HepG2 (cell line): ENCODE data around the gene CELF5. TPM values are rescaled to one million over a fixed set of nuclear protein-coding genes. Genes with fewer than 3 reads are reported as not detected.

Experiments used
- ARNTL ChIP-seq: sonication (generic); formaldehyde crosslinking; IDR thresholded peaks from 2 replicates; pipeline ENCODE4 v1.4.0; 2020; ENCODE audit warnings: mild to moderate bottlenecking, missing genetic modification reagents
- CCDC6 ChIP-seq: sonication (generic); formaldehyde crosslinking; IDR thresholded peaks from 2 replicates; pipeline ENCODE4 v1.8.1; 2022; ENCODE audit warnings: mild to moderate bottlenecking, missing genetic modification reagents, moderate library complexity
- EED ChIP-seq: sonication (generic); formaldehyde crosslinking; IDR thresholded peaks from 2 replicates; pipeline ENCODE4 v1.5.0; 2020; ENCODE audit warnings: mild to moderate bottlenecking, missing genetic modification reagents
- EP300 ChIP-seq, 3 experiments: sonication (generic) in 1 of 3; formaldehyde crosslinking in 1 of 3; IDR thresholded peaks; 2 replicates each; pipeline versions ENCODE4 v1.5.1 to v1.6.1; 2011 to 2020; ENCODE audit warnings: low read depth in 2 of 3, low read length in 2 of 3, borderline replicate concordance in 1 of 3, improper control_type of control experiment in 1 of 3, mild to moderate bottlenecking in 1 of 3, missing genetic modification reagents in 1 of 3, moderate library complexity in 1 of 3
- HCFC1 ChIP-seq: fragments of 150-350 bp; IDR thresholded peaks from 2 replicates; pipeline ENCODE4 v1.6.1; 2014; ENCODE audit warnings: low read depth, low read length
- JUND ChIP-seq: sonication (generic); formaldehyde crosslinking; IDR thresholded peaks from 2 replicates; pipeline ENCODE4 v1.8.0; 2022; ENCODE audit warnings: mild to moderate bottlenecking, missing genetic modification reagents
- MBNL3 ChIP-seq: fragments of 250-450 bp; sonication (Bioruptor Pico); conservative IDR thresholded peaks from 2 replicates; pipeline ENCODE4 v1.8.0; 2022; ENCODE audit warnings: mild to moderate bottlenecking, inconsistent platforms
- PHF20 ChIP-seq: sonication (generic); formaldehyde crosslinking; IDR thresholded peaks from 2 replicates; pipeline ENCODE4 v1.5.0; 2020; ENCODE audit warnings: mild to moderate bottlenecking, missing genetic modification reagents
- TARDBP ChIP-seq: sonication (generic); formaldehyde crosslinking; IDR thresholded peaks from 2 replicates; pipeline ENCODE4 v1.8.0; 2022; ENCODE audit warnings: mild to moderate bottlenecking, missing genetic modification reagents
- TCF7 ChIP-seq: sonication (generic); IDR thresholded peaks from 2 replicates; pipeline ENCODE4 v1.6.1; 2016; ENCODE audit warnings: antibody characterized with exemption, low read depth
- U2AF2 ChIP-seq: fragments of 200-400 bp; formaldehyde crosslinking; IDR thresholded peaks from 2 replicates; pipeline ENCODE4 v1.6.1; 2017; ENCODE audit warnings: low read depth, mild to moderate bottlenecking, low read length
- ZBTB1 ChIP-seq: sonication (generic); formaldehyde crosslinking; IDR thresholded peaks from 2 replicates; pipeline ENCODE4 v1.4.0; 2020; ENCODE audit warnings: missing genetic modification reagents, borderline replicate concordance
- ZBTB14 ChIP-seq: sonication (generic); formaldehyde crosslinking; IDR thresholded peaks from 2 replicates; pipeline ENCODE4 v1.4.0; 2020; ENCODE audit warnings: missing genetic modification reagents
- ZMYM2 ChIP-seq: sonication (generic); formaldehyde crosslinking; IDR thresholded peaks from 2 replicates; pipeline ENCODE4 v1.8.0; 2022; ENCODE audit warnings: mild to moderate bottlenecking, missing genetic modification reagents
- ZNF224 ChIP-seq: sonication (generic); formaldehyde crosslinking; IDR thresholded peaks from 2 replicates; pipeline ENCODE4 v1.5.0; 2020; ENCODE audit warnings: mild to moderate bottlenecking, missing genetic modification reagents
- ZNF430 ChIP-seq: sonication (generic); formaldehyde crosslinking; IDR thresholded peaks from 2 replicates; pipeline ENCODE4 v1.9.0; 2021; ENCODE audit warnings: mild to moderate bottlenecking, missing genetic modification reagents
- ZNF543 ChIP-seq: sonication (generic); formaldehyde crosslinking; IDR thresholded peaks from 2 replicates; pipeline ENCODE4 v1.4.0; 2020; ENCODE audit warnings: mild to moderate bottlenecking, missing genetic modification reagents
- ZNF552 ChIP-seq: sonication (generic); formaldehyde crosslinking; IDR thresholded peaks from 2 replicates; pipeline ENCODE4 v1.9.0; 2022; ENCODE audit warnings: missing genetic modification reagents, mild to moderate bottlenecking, borderline replicate concordance
- ZNF589 ChIP-seq: sonication (generic); formaldehyde crosslinking; conservative IDR thresholded peaks from 2 replicates; pipeline ENCODE4 v1.8.0; 2022; ENCODE audit warnings: mild to moderate bottlenecking, moderate library complexity, missing genetic modification reagents
- ZNF660 ChIP-seq: sonication (generic); formaldehyde crosslinking; IDR thresholded peaks from 2 replicates; pipeline ENCODE4 v1.5.1; 2020; ENCODE audit warnings: mild to moderate bottlenecking, low read depth, missing genetic modification reagents, borderline replicate concordance
- ZNF670 ChIP-seq: sonication (generic); formaldehyde crosslinking; IDR thresholded peaks from 2 replicates; pipeline ENCODE4 v1.8.0; 2022; ENCODE audit warnings: mild to moderate bottlenecking, missing genetic modification reagents, borderline replicate concordance
- ZNF749 ChIP-seq: sonication (generic); formaldehyde crosslinking; IDR thresholded peaks from 2 replicates; pipeline ENCODE4 v1.8.0; 2022; ENCODE audit warnings: mild to moderate bottlenecking, missing genetic modification reagents, moderate library complexity, borderline replicate concordance
- ZNF770 ChIP-seq: sonication (generic); formaldehyde crosslinking; IDR thresholded peaks from 2 replicates; pipeline ENCODE4 v1.5.0; 2020; ENCODE audit warnings: mild to moderate bottlenecking, missing genetic modification reagents
- ZNF780A ChIP-seq: sonication (generic); formaldehyde crosslinking; IDR thresholded peaks from 2 replicates; pipeline ENCODE4 v1.8.0; 2022; ENCODE audit warnings: mild to moderate bottlenecking, missing genetic modification reagents, moderate library complexity
- polyA plus RNA-seq, 8 experiments: library from polyadenylated mRNA; depleted of rRNA in 3 of 8; stranded (reverse) in 7 of 8; unstranded in 1 of 8; fragments of >200 nt; fragmentation: Illumina TruSeq in 4 of 8; extraction: Trizol in 4 of 8; gene quantifications; 2 replicates each; pipeline versions ENCODE4 v1.2.1 to v1.2.3, GENCODE V29; 2011 to 2016; ENCODE audit warnings: low read depth in 4 of 8, missing spikeins in 1 of 8, mixed read lengths in 1 of 8; ENCODE audit not compliant: insufficient read depth in 1 of 8
- total RNA-seq, 5 experiments: library from RNA; depleted of rRNA; stranded (reverse); fragments of >200 nt; fragmentation: Illumina TruSeq; extraction: Trizol; gene quantifications; 2 replicates each; pipeline ENCODE4 v1.2.3, GENCODE V29; 2016; ENCODE audit warnings: low read depth in 1 of 5
- TF ChIP-seq, protein P1 (sequence below): sonication (generic); formaldehyde crosslinking; IDR thresholded peaks from 2 replicates; pipeline ENCODE4 v1.4.0; 2020; ENCODE audit warnings: missing genetic modification reagents, mild to moderate bottlenecking, borderline replicate concordance

Gene CELF5
- total and polyA plus RNA-seq, 2 of the 13 experiments (the other 11 are each of a cell fraction or from before 2014, with no cell fraction given), result 0.31 to 0.84 TPM

GRCh38 chr19:3274942-3275582 is 50.6 kb downstream of the CELF5 start (continued):
- TF ChIP-seq CCDC6, result 0 out of 2 replicates have a peak, but pooled peaks have one; percentile 36
- no peak for TF ChIP-seq ARNTL (CRISPR knock-in tag)
- TF ChIP-seq ZNF670, result no peak
- no peak for TF ChIP-seq ZNF543 (CRISPR knock-in tag)
- TF ChIP-seq ZNF660 (CRISPR knock-in tag), result no peak
- no peak for TF ChIP-seq ZMYM2 (CRISPR knock-in tag)
- TF ChIP-seq ZBTB1 (CRISPR knock-in tag), result no peak
- TF ChIP-seq JUND (CRISPR knock-in tag), result no peak
- TF ChIP-seq, protein P1, sequence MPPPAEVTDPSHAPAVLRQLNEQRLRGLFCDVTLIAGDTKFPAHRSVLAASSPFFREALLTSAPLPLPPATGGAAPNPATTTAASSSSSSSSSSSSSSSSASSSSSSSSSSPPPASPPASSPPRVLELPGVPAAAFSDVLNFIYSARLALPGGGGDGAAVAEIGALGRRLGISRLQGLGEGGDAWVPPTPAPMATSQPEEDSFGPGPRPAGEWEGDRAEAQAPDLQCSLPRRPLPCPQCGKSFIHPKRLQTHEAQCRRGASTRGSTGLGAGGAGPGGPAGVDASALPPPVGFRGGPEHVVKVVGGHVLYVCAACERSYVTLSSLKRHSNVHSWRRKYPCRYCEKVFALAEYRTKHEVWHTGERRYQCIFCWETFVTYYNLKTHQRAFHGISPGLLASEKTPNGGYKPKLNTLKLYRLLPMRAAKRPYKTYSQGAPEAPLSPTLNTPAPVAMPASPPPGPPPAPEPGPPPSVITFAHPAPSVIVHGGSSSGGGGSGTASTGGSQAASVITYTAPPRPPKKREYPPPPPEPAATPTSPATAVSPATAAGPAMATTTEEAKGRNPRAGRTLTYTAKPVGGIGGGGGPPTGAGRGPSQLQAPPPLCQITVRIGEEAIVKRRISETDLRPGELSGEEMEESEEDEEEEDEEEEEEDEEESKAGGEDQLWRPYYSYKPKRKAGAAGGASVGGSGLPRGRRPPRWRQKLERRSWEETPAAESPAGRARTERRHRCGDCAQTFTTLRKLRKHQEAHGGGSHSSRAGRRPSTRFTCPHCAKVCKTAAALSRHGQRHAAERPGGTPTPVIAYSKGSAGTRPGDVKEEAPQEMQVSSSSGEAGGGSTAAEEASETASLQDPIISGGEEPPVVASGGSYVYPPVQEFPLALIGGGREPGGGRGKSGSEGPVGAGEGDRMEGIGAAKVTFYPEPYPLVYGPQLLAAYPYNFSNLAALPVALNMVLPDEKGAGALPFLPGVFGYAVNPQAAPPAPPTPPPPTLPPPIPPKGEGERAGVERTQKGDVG (CRISPR knock-in tag), result no peak
- peak; percentile 61 for TF ChIP-seq TARDBP (CRISPR knock-in tag)
- TF ChIP-seq ZNF749, result no peak
- no peak for TF ChIP-seq U2AF2
- TF ChIP-seq ZNF430 (CRISPR knock-in tag), result no peak
- TF ChIP-seq TCF7, result no peak
- no peak for TF ChIP-seq ZNF224 (CRISPR knock-in tag)
- no peak for TF ChIP-seq ZNF770 (CRISPR knock-in tag)
- no peak for TF ChIP-seq ZNF780A
- no peak for TF ChIP-seq EED (CRISPR knock-in tag)
- TF ChIP-seq ZNF589, result 0 out of 2 replicates have a peak, but pooled peaks have one; percentile 71
- no peak for TF ChIP-seq PHF20 (CRISPR knock-in tag)
- TF ChIP-seq ZNF552, result no peak
- TF ChIP-seq MBNL3 (CRISPR knock-in tag), result no peak
- TF ChIP-seq EP300 (IDR thresholded peaks at IDR 0.05; ENCODE audit: low read depth in 2 of 2, low read length in 2 of 2), result no peak
- no peak for TF ChIP-seq EP300 (CRISPR knock-in tag; IDR thresholded peaks at IDR 0.05; ENCODE audit: borderline replicate concordance)
- TF ChIP-seq ZBTB14 (CRISPR knock-in tag), result no peak
- no peak for TF ChIP-seq HCFC1
